Heart left ventricle (tissue), 13 donors: ENCODE data around the gene GPR12.

ENCODE experiments used
- POLR2A ChIP-seq, 2 donors: fragments of 450-650 bp; IDR thresholded peaks; one replicate each; pipeline ENCODE4 v1.6.1; 2017; ENCODE audit warnings: antibody characterized with exemption in 2 of 2, mild to moderate bottlenecking in 2 of 2, moderate library complexity in 2 of 2
- TF ChIP-seq, protein P1 (sequence below), 12 donors: fragments of 200-600 bp; sonication (generic) in 4 of 12; IDR thresholded peaks; one replicate each; pipeline versions ENCODE4 v1.5.0 to v1.8.0; 2018 to 2022; ENCODE audit warnings: antibody characterized with exemption in 12 of 12, mild to moderate bottlenecking in 5 of 12
- donor health status: ischemic (EF 13 %, LVEDD 7.1; RV severe dilation, severe dysfunction).
- donor health status: DM: no; HTN: yes; CAD: no.
- donor health status: DM: no; HTN: no; CAD: no.
- donor health status: ischemic (EF 25% LVEDD 6.9; RV normal size, moderate dysfunction).
- donor health status: ischemic (EF 25% LVEDD 5.7; RV mildly dilated, moderate dysfunction).
- donor health status: ischemic (EF 35%, LVEDD 5.7; RV mildly dilated, moderate dysfunction).
- donor health status: nonischemic (EF 11% LVEDD 7.7; RV severe dilation, severe dysfunction).
- donor health status: DM: yes; HTN: yes; CAD: no.
- donor health status: PGD.
- donor health status: ischemic (EF 29% LVEDD 5.4; RV normal size, mild dysfunction).
- donor health status: nonischemic (EF 23%, LVEDD 6.1; RV moderate dilation, normal function).

DNA sequence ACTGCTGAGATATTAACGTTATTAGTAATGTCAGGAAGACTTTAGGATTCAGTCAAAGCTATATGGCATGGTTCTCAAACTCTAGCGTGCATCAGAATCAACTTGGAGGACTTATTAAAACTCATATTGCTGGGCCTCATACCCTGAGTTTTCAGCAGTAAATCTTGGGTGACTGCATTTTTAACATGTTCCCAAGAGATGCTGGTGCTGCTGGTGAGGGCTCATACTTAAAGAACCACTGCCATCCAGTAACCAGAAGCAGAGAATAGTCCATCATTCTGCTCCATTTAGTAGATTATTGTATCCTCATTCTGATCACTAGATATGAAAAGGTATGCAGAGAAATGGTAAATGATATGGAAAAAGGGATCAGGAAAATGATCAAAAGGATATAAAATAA, 7.9 kb downstream of the GPR12 start:
- no peak for TF ChIP-seq POLR2A (IDR thresholded peaks at IDR 0.05)
- TF ChIP-seq, protein P1, sequence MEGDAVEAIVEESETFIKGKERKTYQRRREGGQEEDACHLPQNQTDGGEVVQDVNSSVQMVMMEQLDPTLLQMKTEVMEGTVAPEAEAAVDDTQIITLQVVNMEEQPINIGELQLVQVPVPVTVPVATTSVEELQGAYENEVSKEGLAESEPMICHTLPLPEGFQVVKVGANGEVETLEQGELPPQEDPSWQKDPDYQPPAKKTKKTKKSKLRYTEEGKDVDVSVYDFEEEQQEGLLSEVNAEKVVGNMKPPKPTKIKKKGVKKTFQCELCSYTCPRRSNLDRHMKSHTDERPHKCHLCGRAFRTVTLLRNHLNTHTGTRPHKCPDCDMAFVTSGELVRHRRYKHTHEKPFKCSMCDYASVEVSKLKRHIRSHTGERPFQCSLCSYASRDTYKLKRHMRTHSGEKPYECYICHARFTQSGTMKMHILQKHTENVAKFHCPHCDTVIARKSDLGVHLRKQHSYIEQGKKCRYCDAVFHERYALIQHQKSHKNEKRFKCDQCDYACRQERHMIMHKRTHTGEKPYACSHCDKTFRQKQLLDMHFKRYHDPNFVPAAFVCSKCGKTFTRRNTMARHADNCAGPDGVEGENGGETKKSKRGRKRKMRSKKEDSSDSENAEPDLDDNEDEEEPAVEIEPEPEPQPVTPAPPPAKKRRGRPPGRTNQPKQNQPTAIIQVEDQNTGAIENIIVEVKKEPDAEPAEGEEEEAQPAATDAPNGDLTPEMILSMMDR (IDR thresholded peaks at IDR 0.05) = no peak
